IMR-90 (cell line): ENCODE data around the gene POMGNT1. TPM values are rescaled to one million over a fixed set of nuclear protein-coding genes. Genes with fewer than 3 reads are reported as not detected.

Experiments used
- ATAC-seq: fragments of 200-7000 bp; cut with Tn5 transposase; 2 replicates; pipeline ENCODE4 v1.9.1; 2020; ENCODE audit warnings: low read depth, mild to moderate bottlenecking, moderate library complexity
- BruUV-seq: library from RNA; stranded (reverse); fragments of 400-500 nt; replicated peaks from 2 replicates; lab custom pipeline; 2021; lab: Mats Ljungman, UMichigan
- CTCF ChIA-PET: fragments of 300-600 bp; formaldehyde crosslinking; extraction: SDS; loops from one replicate; lab custom pipeline; 2021; ENCODE audit warnings: antibody characterized with exemption; lab: Yijun Ruan, JAX
- POLR2A ChIA-PET: fragments of 300-600 bp; sonication (Branson Sonifier 250); formaldehyde crosslinking; loops from one replicate; lab custom pipeline; 2022; ENCODE audit warnings: antibody characterized with exemption; ENCODE audit not compliant: unreplicated experiment; lab: Charles Lee
- DNase-seq: peaks from one replicate; pipeline ENCODE4 v3.0.0; 2013
- H2AFZ ChIP-seq: replicated peaks from 2 replicates; pipeline ENCODE3; 2013; ENCODE audit warnings: low read length, mild to moderate bottlenecking; ENCODE audit not compliant: poor library complexity
- H2AK5ac ChIP-seq: 2 replicates; pipeline ENCODE4 v1.6.1; 2013; ENCODE audit warnings: low read depth, low read length, inconsistent platforms
- H2AK9ac ChIP-seq: replicated peaks from 2 replicates; pipeline ENCODE3; 2013; ENCODE audit warnings: mild to moderate bottlenecking, low read depth, low read length, moderate library complexity; ENCODE audit not compliant: poor library complexity
- H2BK120ac ChIP-seq: 2 replicates; pipeline ENCODE4 v1.6.1; 2013; ENCODE audit warnings: low read depth, low read length, inconsistent platforms
- H2BK15ac ChIP-seq: 3 replicates; pipeline ENCODE4 v1.6.1; 2013; ENCODE audit warnings: low read depth, low read length, inconsistent platforms
- H2BK20ac ChIP-seq: 2 replicates; pipeline ENCODE4 v1.6.1; 2013; ENCODE audit warnings: low read depth, mild to moderate bottlenecking, inconsistent platforms, low read length, moderate library complexity
- H2BK5ac ChIP-seq: 2 replicates; pipeline ENCODE4 v1.6.1; 2013; ENCODE audit warnings: mild to moderate bottlenecking, low read depth, low read length, inconsistent platforms; ENCODE audit not compliant: poor library complexity, severe bottlenecking
- H3K14ac ChIP-seq: replicated peaks from 2 replicates; pipeline ENCODE4 v1.6.1; 2013; ENCODE audit warnings: low read depth, low read length, inconsistent platforms
- H3K18ac ChIP-seq: 2 replicates; pipeline ENCODE4 v1.6.1; 2013; ENCODE audit warnings: low read depth, low read length, control low read depth
- H3K23ac ChIP-seq: 2 replicates; pipeline ENCODE4 v1.6.1; 2013; ENCODE audit warnings: low read depth, low read length, inconsistent platforms
- H3K27ac ChIP-seq: 2 replicates; pipeline ENCODE4 v1.5.1; 2013; ENCODE audit warnings: mild to moderate bottlenecking, control low read depth, low read length; ENCODE audit not compliant: insufficient read depth
- H3K27me3 ChIP-seq: 2 replicates; pipeline ENCODE4 v1.6.1; 2013; ENCODE audit warnings: low read length; ENCODE audit not compliant: control insufficient read depth, insufficient read depth
- H3K36me3 ChIP-seq: 2 replicates; pipeline ENCODE4 v1.6.1; 2013; ENCODE audit warnings: low read length, mixed read lengths; ENCODE audit not compliant: control insufficient read depth, insufficient read depth
- H3K4ac ChIP-seq: 2 replicates; pipeline ENCODE4 v1.6.1; 2013; ENCODE audit warnings: low read depth, low read length, inconsistent platforms
- H3K4me1 ChIP-seq: 2 replicates; pipeline ENCODE4 v1.6.1; 2013; ENCODE audit warnings: low read length, mixed read lengths; ENCODE audit not compliant: control insufficient read depth, insufficient read depth
- H3K4me2 ChIP-seq: 2 replicates; pipeline ENCODE4 v1.6.1; 2013; ENCODE audit warnings: low read depth, mild to moderate bottlenecking, control low read depth, low read length, moderate library complexity
- H3K4me3 ChIP-seq: 2 replicates; pipeline ENCODE4 v1.5.1; 2013; ENCODE audit warnings: low read depth, mild to moderate bottlenecking, control low read depth, low read length, moderate library complexity; ENCODE audit not compliant: insufficient read depth
- H3K56ac ChIP-seq: 2 replicates; pipeline ENCODE4 v1.6.1; 2013; ENCODE audit warnings: low read length, inconsistent platforms; ENCODE audit not compliant: insufficient read depth; ENCODE audit errors: extremely low read depth
- H3K79me1 ChIP-seq, 2 experiments: 2 replicates each; pipeline ENCODE4 v1.6.1; 2013; ENCODE audit warnings: low read length in 2 of 2, inconsistent platforms in 1 of 2, low read depth in 1 of 2
- H3K9ac ChIP-seq: 2 replicates; pipeline ENCODE4 v1.6.1; 2013; ENCODE audit warnings: low read depth, low read length, control low read depth
- H3K9me1 ChIP-seq: 2 replicates; pipeline ENCODE4 v1.6.1; 2013; ENCODE audit warnings: low read length, inconsistent platforms; ENCODE audit not compliant: insufficient read depth
- H3K9me3 ChIP-seq: 2 replicates; pipeline ENCODE4 v1.6.1; 2013; ENCODE audit warnings: low read length; ENCODE audit not compliant: control insufficient read depth, insufficient read depth
- H4K20me1 ChIP-seq: 2 replicates; pipeline ENCODE4 v1.6.1; 2013; ENCODE audit warnings: low read length, inconsistent platforms; ENCODE audit not compliant: insufficient read depth
- H4K5ac ChIP-seq: 2 replicates; pipeline ENCODE4 v1.6.1; 2013; ENCODE audit warnings: mild to moderate bottlenecking, low read depth, low read length, control low read depth
- H4K8ac ChIP-seq, 2 experiments: 2 replicates each; pipeline ENCODE4 v1.6.1; 2013; ENCODE audit warnings: low read depth in 2 of 2, low read length in 2 of 2, control low read depth in 1 of 2, inconsistent platforms in 1 of 2
- H4K91ac ChIP-seq: 2 replicates; pipeline ENCODE4 v1.6.1; 2013; ENCODE audit warnings: low read depth, low read length, inconsistent platforms; ENCODE audit not compliant: insufficient read depth
- BHLHE40 ChIP-seq: fragments of 150-350 bp; IDR thresholded peaks from 2 replicates; pipeline ENCODE4 v1.6.1; 2016; ENCODE audit warnings: mild to moderate bottlenecking, low read depth, low read length
- CEBPB ChIP-seq: IDR thresholded peaks from 2 replicates; pipeline ENCODE4 v1.6.1; 2012; ENCODE audit warnings: low read depth, low read length, improper control_type of control experiment
- CHD1 ChIP-seq: IDR thresholded peaks from 2 replicates; pipeline ENCODE4 v1.6.1; 2012; ENCODE audit warnings: low read depth, low read length, improper control_type of control experiment
- CTCF ChIP-seq: conservative IDR thresholded peaks from 2 replicates; pipeline ENCODE4 v1.5.1; 2012; ENCODE audit warnings: mild to moderate bottlenecking, low read depth, low read length, improper control_type of control experiment
- ELK1 ChIP-seq: fragments of 150-350 bp; IDR thresholded peaks from 2 replicates; pipeline ENCODE4 v1.6.1; 2016; ENCODE audit warnings: low read depth, mild to moderate bottlenecking, low read length, moderate library complexity, borderline replicate concordance
- FOS ChIP-seq: fragments of 150-350 bp; IDR thresholded peaks from 2 replicates; pipeline ENCODE4 v1.6.1; 2016; ENCODE audit warnings: low read depth, low read length
- MAFK ChIP-seq: IDR thresholded peaks from 2 replicates; pipeline ENCODE4 v1.6.1; 2012; ENCODE audit warnings: low read depth, low read length, improper control_type of control experiment
- MXI1 ChIP-seq: IDR thresholded peaks from 2 replicates; pipeline ENCODE4 v1.6.1; 2012; ENCODE audit warnings: low read depth, mild to moderate bottlenecking, low read length, moderate library complexity, borderline replicate concordance
- NFE2L2 ChIP-seq: fragments of 150-350 bp; IDR thresholded peaks from 2 replicates; pipeline ENCODE4 v1.6.1; 2016; ENCODE audit warnings: low read depth, mild to moderate bottlenecking, low read length
- POLR2A ChIP-seq: IDR thresholded peaks from 2 replicates; pipeline ENCODE4 v1.6.1; 2012; ENCODE audit warnings: mild to moderate bottlenecking, low read depth, low read length
- RAD21 ChIP-seq: IDR thresholded peaks from 2 replicates; pipeline ENCODE4 v1.6.1; 2012; ENCODE audit warnings: low read length, improper control_type of control experiment
- RCOR1 ChIP-seq: IDR thresholded peaks from 2 replicates; pipeline ENCODE4 v1.6.1; 2012; ENCODE audit warnings: mild to moderate bottlenecking, low read length, improper control_type of control experiment; ENCODE audit not compliant: insufficient replicate concordance
- RFX5 ChIP-seq: IDR thresholded peaks from 2 replicates; pipeline ENCODE4 v1.8.0; 2012; ENCODE audit warnings: low read depth, mild to moderate bottlenecking, low read length, moderate library complexity
- SMC3 ChIP-seq: fragments of 150-350 bp; IDR thresholded peaks from 2 replicates; pipeline ENCODE4 v1.6.1; 2016; ENCODE audit warnings: low read depth, mild to moderate bottlenecking, antibody characterized with exemption, low read length, moderate library complexity
- USF2 ChIP-seq: fragments of 150-350 bp; IDR thresholded peaks from 2 replicates; pipeline ENCODE4 v1.6.1; 2017; ENCODE audit warnings: mild to moderate bottlenecking, antibody characterized with exemption, low read length, low read depth
- WGBS, 2 experiments: methylation state at CpG; one replicate each; pipeline versions ENCODE4 v1.1.5 to v1.1.7; 2013; ENCODE audit warnings: missing lambda C conversion rate in 2 of 2; ENCODE audit not compliant: insufficient read length in 1 of 2; ENCODE audit errors: extremely low coverage in 2 of 2; 5-methylcytosine and 5-hydroxymethylcytosine counted together
- dilution Hi-C: fragments of 300-500 bp; cut with HindIII; formaldehyde crosslinking; loops from one replicate; pipeline ENCODE4 v1.14.3; 2018; ENCODE audit warnings: low sequenced_read_pairs; ENCODE audit not compliant: unreplicated experiment
- in situ Hi-C: fragments of 300-500 bp; cut with MboI; formaldehyde crosslinking; loops from 3 replicates; pipeline ENCODE4 v1.14.3; 2019; ENCODE audit warnings: low sequenced_read_pairs, inconsistent platforms, mixed read lengths
- intact Hi-C: fragments of 100-400 bp; cut with micrococcal nuclease; formaldehyde crosslinking; loops from 2 replicates; pipeline ENCODE4 v1.10.0; 2022
- polyA plus RNA-seq, 3 experiments: library from polyadenylated mRNA; depleted of rRNA; stranded (reverse); fragments of >200 nt; gene quantifications; 2 replicates each; pipeline ENCODE4 v1.2.3, GENCODE V29; 2012; ENCODE audit warnings: low replicate concordance in 1 of 3
- total RNA-seq: library from RNA; depleted of rRNA; stranded (reverse); fragments of >200 nt; gene quantifications from 2 replicates; pipeline ENCODE4 v1.2.3, GENCODE V29; 2012

The POMGNT1 gene
- total and polyA plus RNA-seq, 2 of the 4 experiments (the other 2 are of a cell fraction): 54.8 to 65.3 TPM

GRCh38 chr1:46210561-46210960 lies 12.3 kb upstream of the POMGNT1 start:
- no peak overlapping the region for H3K4ac ChIP-seq
- no peak for ATAC-seq
- H3K27ac ChIP-seq: no peak overlapping the region
- no peak overlapping the region for H3K14ac ChIP-seq
- no peak overlapping the region for H2AK9ac ChIP-seq
- H2BK5ac ChIP-seq: no peak overlapping the region
- no peak overlapping the region for H2BK20ac ChIP-seq
- no peak overlapping the region for H3K4me2 ChIP-seq
- H3K4me3 ChIP-seq: no peak overlapping the region
- H3K18ac ChIP-seq: no peak overlapping the region
- no peak overlapping the region for H3K56ac ChIP-seq
- H3K36me3 ChIP-seq: no peaks in the 10 kb centered on the region
- DNase-seq: no peak
- ChIA-PET POLR2A (no interaction called here), CTCF (interaction anchor here (1.1 kb wide), 1 partner anchor 13 kb away, joined by 4 read pairs; no protein-coding TSS in a partner anchor)
- no peak overlapping the region for H4K5ac ChIP-seq
- H2BK120ac ChIP-seq: no peak overlapping the region
- dilution Hi-C loops: no loop called here
- no peaks in the 10 kb centered on the region for H4K20me1 ChIP-seq
- no peak overlapping the region for H2BK15ac ChIP-seq
- TF ChIP-seq CHD1 (no peak), NFE2L2 (no peak), MAFK (no peak), RAD21 (no peak), RCOR1 (no peak), MXI1 (no peak), CEBPB (no peak), FOS (no peak), RFX5 (no peak), CTCF (no peak), USF2 (no peak), SMC3 (no peak), BHLHE40 (no peak), POLR2A (no peak), ELK1 (no peak)
- H3K9ac ChIP-seq: no peak overlapping the region
- peaks cover 2% of the 10 kb centered on the region; the same call in 1 of the 2 replicates for H3K9me1 ChIP-seq
- BruUV-seq: no TSS peak
- intact Hi-C loops: no loop called here
- H3K79me1 ChIP-seq: no peaks in the 10 kb centered on the region; a peak in 1 of 4 replicates
- peaks cover 2% of the 10 kb centered on the region; the same call in 1 of the 2 replicates for H3K4me1 ChIP-seq
- H2AFZ ChIP-seq: no peak overlapping the region
- no peak overlapping the region for H4K91ac ChIP-seq
- in situ Hi-C loops: no loop called here
- no peaks in the 10 kb centered on the region for H3K27me3 ChIP-seq
- no peak overlapping the region for H3K23ac ChIP-seq
- H4K8ac ChIP-seq: no peak overlapping the region
- WGBS, 2 experiments: 80% methylated on average over 1 of the region's 3 CpGs; no CpG with 5 or more reads in 1 of the 2 experiments
- H3K9me3 ChIP-seq: no peaks in the 10 kb centered on the region
- no peak overlapping the region for H2AK5ac ChIP-seq
